GM12878 (cell line): ENCODE measurements around the gene C19orf81. TPM values are rescaled to one million over a fixed set of nuclear protein-coding genes. Genes with fewer than 3 reads are reported as not detected.

Experiments used
- BACH1 ChIP-seq: fragments of 450-650 bp; IDR thresholded peaks from 2 replicates; pipeline ENCODE4 v1.6.1; 2017; ENCODE audit warnings: mild to moderate bottlenecking, borderline replicate concordance
- BHLHE40 ChIP-seq, 2 experiments: fragments of 450-650 bp in 1 of 2; IDR thresholded peaks; 2 replicates each; pipeline ENCODE4 v1.6.1; 2011 to 2017; ENCODE audit warnings: low read depth in 2 of 2, borderline replicate concordance in 1 of 2, improper control_type of control experiment in 1 of 2, low read length in 1 of 2, mild to moderate bottlenecking in 1 of 2
- CTCF ChIP-seq, 3 experiments: IDR thresholded peaks in 2 of 3; conservative IDR thresholded peaks in 1 of 3; 2 replicates each; pipeline ENCODE4 v1.5.1; 2011; ENCODE audit warnings: low read depth in 3 of 3, low read length in 3 of 3, mild to moderate bottlenecking in 3 of 3, control low read depth in 2 of 3, moderate library complexity in 2 of 3, inconsistent platforms in 1 of 3, mixed read lengths in 1 of 3; ENCODE audit not compliant: control insufficient read depth in 2 of 3, insufficient read depth in 1 of 3; ENCODE audit errors: extremely low read depth in 1 of 3
- E2F8 ChIP-seq: fragments of 450-650 bp; IDR thresholded peaks from 2 replicates; pipeline ENCODE4 v1.6.1; 2018; ENCODE audit warnings: mild to moderate bottlenecking, low read depth, moderate library complexity; ENCODE audit not compliant: partially characterized antibody
- ESRRA ChIP-seq: IDR thresholded peaks from 2 replicates; pipeline ENCODE4 v1.6.1; 2012; ENCODE audit warnings: mild to moderate bottlenecking, low read length, improper control_type of control experiment
- JUND ChIP-seq: IDR thresholded peaks from 2 replicates; pipeline ENCODE4 v1.6.1; 2012; ENCODE audit warnings: low read depth, mild to moderate bottlenecking, low read length, improper control_type of control experiment, moderate library complexity
- MAX ChIP-seq: IDR thresholded peaks from 2 replicates; pipeline ENCODE4 v1.6.1; 2012; ENCODE audit warnings: low read depth, low read length, improper control_type of control experiment
- NR2C2 ChIP-seq: IDR thresholded peaks from 2 replicates; pipeline ENCODE4 v1.6.1; 2011; ENCODE audit warnings: borderline replicate concordance, low read depth; ENCODE audit not compliant: control insufficient read depth, insufficient read length
- NR2F1 ChIP-seq: fragments of 450-650 bp; conservative IDR thresholded peaks from 2 replicates; pipeline ENCODE4 v1.6.1; 2017; ENCODE audit warnings: mild to moderate bottlenecking
- NRF1 ChIP-seq: conservative IDR thresholded peaks from 2 replicates; pipeline ENCODE4 v1.6.1; 2011; ENCODE audit warnings: mild to moderate bottlenecking, low read depth, low read length, improper control_type of control experiment
- RUNX3 ChIP-seq: IDR thresholded peaks from 2 replicates; pipeline ENCODE4 v1.6.1; 2012; ENCODE audit warnings: low read length, inconsistent platforms
- SIN3A ChIP-seq: IDR thresholded peaks from 2 replicates; pipeline ENCODE4 v1.6.1; 2012; ENCODE audit warnings: low read depth, low read length, improper control_type of control experiment
- SMAD5 ChIP-seq: IDR thresholded peaks from 2 replicates; pipeline ENCODE4 v1.6.1; 2016; ENCODE audit warnings: antibody characterized with exemption, low read depth
- SREBF1 ChIP-seq: IDR thresholded peaks from 2 replicates; pipeline ENCODE4 v1.6.1; 2012; ENCODE audit warnings: mild to moderate bottlenecking, low read length
- SRF ChIP-seq, 2 experiments: IDR thresholded peaks; 2 replicates each; pipeline ENCODE4 v1.6.1; 2011; ENCODE audit warnings: low read depth in 2 of 2, low read length in 2 of 2, mild to moderate bottlenecking in 1 of 2, moderate library complexity in 1 of 2
- SUPT20H ChIP-seq: IDR thresholded peaks from 2 replicates; pipeline ENCODE4 v1.6.1; 2011; ENCODE audit warnings: low read depth, mild to moderate bottlenecking, low read length, moderate library complexity, borderline replicate concordance; ENCODE audit not compliant: control insufficient read depth
- SUZ12 ChIP-seq: fragments of 200-600 bp; sonication (generic); IDR thresholded peaks from one replicate; pipeline ENCODE4 v1.6.1; 2018; ENCODE audit warnings: antibody characterized with exemption, mild to moderate bottlenecking; ENCODE audit not compliant: unreplicated experiment
- WRNIP1 ChIP-seq: IDR thresholded peaks from 2 replicates; pipeline ENCODE4 v1.6.1; 2011; ENCODE audit warnings: low read depth, low read length, improper control_type of control experiment, borderline replicate concordance
- ZNF687 ChIP-seq: fragments of 450-650 bp; IDR thresholded peaks from 2 replicates; pipeline ENCODE4 v1.6.1; 2017; ENCODE audit warnings: mild to moderate bottlenecking, moderate library complexity
- polyA plus RNA-seq, 11 experiments: library from polyadenylated mRNA; depleted of rRNA in 4 of 11; unstranded in 6 of 11; stranded (reverse) in 5 of 11; fragments of >200 nt; fragmentation: Nextera tagmentation in 4 of 11; fragmentation: Illumina TruSeq in 1 of 11; extraction: Ambion mirVana in 4 of 11; extraction: Trizol in 1 of 11; gene quantifications; 1 replicate in 1 of 11; 2 replicates in 10 of 11; pipeline versions ENCODE4 v1.2.1 to v1.2.3, GENCODE V29; 2011 to 2016; ENCODE audit warnings: inconsistent platforms in 2 of 11, missing spikeins in 2 of 11, low read depth in 1 of 11
- total RNA-seq, 4 experiments: library from RNA; depleted of rRNA in 3 of 4; stranded (reverse); fragments of >200 nt in 3 of 4; fragmentation: Illumina TruSeq in 1 of 4; extraction: Trizol in 1 of 4; gene quantifications; 2 replicates each; pipeline versions ENCODE4 v1.2.1 to v1.2.3, GENCODE V29; 2013 to 2021

The C19orf81 gene
- total and polyA plus RNA-seq, 10 of the 15 experiments (the other 5 are each of a cell fraction or from before 2014, with no cell fraction given): 0.69 TPM; not detected in 9

- TF ChIP-seq E2F8: no peak
- peak; percentile 40; the same call in 1 of the 2 replicates for TF ChIP-seq NR2F1
- no peak for TF ChIP-seq JUND
- no peak for TF ChIP-seq BACH1
- TF ChIP-seq CTCF (IDR thresholded peaks at IDR 0.05 in 2 of 3, conservative IDR thresholded peaks at IDR 0.05 in 1 of 3; ENCODE audit: control insufficient read depth in 2 of 3, extremely low read depth in 1 of 3, insufficient read depth in 1 of 3, low read depth in 3 of 3, low read length in 3 of 3): no peak
- TF ChIP-seq ZNF687: no peak
- TF ChIP-seq SUPT20H: no peak
- no peak for TF ChIP-seq SREBF1
- no peak for TF ChIP-seq ESRRA
- no peak for TF ChIP-seq SMAD5
- TF ChIP-seq MAX: no peak
- TF ChIP-seq RUNX3: peak; percentile 69
- TF ChIP-seq NRF1: no peak
- no peak for TF ChIP-seq NR2C2
- TF ChIP-seq WRNIP1: no peak
- no peak for TF ChIP-seq SRF (IDR thresholded peaks at IDR 0.05; ENCODE audit: low read depth in 2 of 2, low read length in 2 of 2)
- no peak for TF ChIP-seq BHLHE40 (IDR thresholded peaks at IDR 0.05; ENCODE audit: borderline replicate concordance in 1 of 2, low read depth in 2 of 2, low read length in 1 of 2)
- TF ChIP-seq SIN3A: no peak
- TF ChIP-seq SUZ12: no peak
These were observed 1.2 kb upstream of the C19orf81 start (continued) for GRCh38 chr19:50647879-50648615.
